ENCODE results near the gene HOXC9. TPM values are rescaled to one million over a fixed set of nuclear protein-coding genes. Genes with fewer than 3 reads are reported as not detected.
A peak's percentile ranks its signal among the peaks of the same experiment; 100 is the strongest.

The HOXC9 gene
- total RNA-seq, 1 experiment from 2014 or later = 21.1 TPM

- intact Hi-C loops (cut with micrococcal nuclease; ENCODE audit: unreplicated experiment) = no loop called here
- TF ChIP-seq CTCF (conservative IDR thresholded peaks at IDR 0.05; ENCODE audit: low read depth, low read length) (no peak), EZH2 (IDR thresholded peaks at IDR 0.05; ENCODE audit: borderline replicate concordance, low read depth, low read length, poor library complexity, severe bottlenecking) (no peak)
- Histone ChIP-seq H3K9me3 (ENCODE audit: low read depth, low read length, poor library complexity, severe bottlenecking) (no peaks in the 10 kb centered on the region), H3K4me3 (ENCODE audit: low read depth, low read length, poor library complexity, severe bottlenecking) (peak overlapping the region; percentile 62), H3K4me1 (ENCODE audit: insufficient read depth, low read length, poor library complexity, severe bottlenecking) (peaks cover 3% of the 10 kb centered on the region), H3K36me3 (ENCODE audit: insufficient read depth, low read length, poor library complexity, severe bottlenecking) (no peaks in the 10 kb centered on the region), H3K27me3 (replicated peaks; ENCODE audit: insufficient read depth, low read depth, low read length, poor library complexity) (peaks cover 6% of the 10 kb centered on the region), H3K27ac (ENCODE audit: low read depth, low read length, poor library complexity, severe bottlenecking) (peak overlapping the region; percentile 62)
- no TSS peak for BruUV-seq (replicated peaks)
- CTCF ChIA-PET = interaction anchor here (0.5 to 0.7 kb wide), 2 partner anchors 50 to 264 kb away, joined by 3 read pairs; no protein-coding TSS in a partner anchor
- POLR2A ChIA-PET (ENCODE audit: low non-redundant PET) = interaction anchor here (0.6 to 0.8 kb wide), 3 partner anchors 13 to 908 kb away, joined by 5 to 9 read pairs (median 6); no protein-coding TSS in a partner anchor
- peak; percentile 58 for DNase-seq (ENCODE audit: low spot score)
Measured at GRCh38 chr12:53955036-53955775, 44.8 kb upstream of the HOXC9 start.

GRCh38 chr12:53955776-53956250 is 44.1 kb upstream of the HOXC9 start:
- POLR2A ChIA-PET (ENCODE audit: low non-redundant PET) = interaction anchor here (0.6 kb wide), 1 partner anchor 170 kb away, joined by 9 read pairs; no protein-coding TSS in a partner anchor
- TF ChIP-seq EZH2 (IDR thresholded peaks at IDR 0.05; ENCODE audit: borderline replicate concordance, low read depth, low read length, poor library complexity, severe bottlenecking) (no peak), CTCF (conservative IDR thresholded peaks at IDR 0.05; ENCODE audit: low read depth, low read length) (no peak)
- no peak for DNase-seq (ENCODE audit: low spot score)
- peaks cover 3% of the 10 kb centered on the region for H3K4me1 ChIP-seq (ENCODE audit: insufficient read depth, low read length, poor library complexity, severe bottlenecking)
- CTCF ChIA-PET = no interaction called here
- H3K4me3 ChIP-seq (ENCODE audit: low read depth, low read length, poor library complexity, severe bottlenecking) = peak overlapping the region; percentile 62
- no peak overlapping the region for H3K27ac ChIP-seq (ENCODE audit: low read depth, low read length, poor library complexity, severe bottlenecking)
- H3K27me3 ChIP-seq (replicated peaks; ENCODE audit: insufficient read depth, low read depth, low read length, poor library complexity) = peaks cover 6% of the 10 kb centered on the region
- intact Hi-C loops (cut with micrococcal nuclease; ENCODE audit: unreplicated experiment) = no loop called here
- H3K36me3 ChIP-seq (ENCODE audit: insufficient read depth, low read length, poor library complexity, severe bottlenecking) = no peaks in the 10 kb centered on the region
- BruUV-seq (replicated peaks) = no TSS peak
- no peaks in the 10 kb centered on the region for H3K9me3 ChIP-seq (ENCODE audit: low read depth, low read length, poor library complexity, severe bottlenecking)

- H3K27ac ChIP-seq (ENCODE audit: low read depth, low read length, poor library complexity, severe bottlenecking) = no peak overlapping the region
- intact Hi-C loops (cut with micrococcal nuclease; ENCODE audit: unreplicated experiment) = no loop called here
- TF ChIP-seq CTCF (conservative IDR thresholded peaks at IDR 0.05; ENCODE audit: low read depth, low read length) (no peak), EZH2 (IDR thresholded peaks at IDR 0.05; ENCODE audit: borderline replicate concordance, low read depth, low read length, poor library complexity, severe bottlenecking) (no peak)
- POLR2A ChIA-PET (ENCODE audit: low non-redundant PET) = no interaction called here
- no peak overlapping the region for H3K4me3 ChIP-seq (ENCODE audit: low read depth, low read length, poor library complexity, severe bottlenecking)
- peaks cover 6% of the 10 kb centered on the region for H3K27me3 ChIP-seq (replicated peaks; ENCODE audit: insufficient read depth, low read depth, low read length, poor library complexity)
- CTCF ChIA-PET = no interaction called here
- no peaks in the 10 kb centered on the region for H3K9me3 ChIP-seq (ENCODE audit: low read depth, low read length, poor library complexity, severe bottlenecking)
- BruUV-seq (replicated peaks) = no TSS peak
- H3K36me3 ChIP-seq (ENCODE audit: insufficient read depth, low read length, poor library complexity, severe bottlenecking) = no peaks in the 10 kb centered on the region
- DNase-seq (ENCODE audit: low spot score) = no peak
- peaks cover 3% of the 10 kb centered on the region for H3K4me1 ChIP-seq (ENCODE audit: insufficient read depth, low read length, poor library complexity, severe bottlenecking)
Measured at GRCh38 chr12:53956251-53956887, 43.6 kb upstream of the HOXC9 start.
